GM19238 (cell line): ENCODE measurements around the gene MICAL2.
A peak's percentile ranks its signal among the peaks of the same experiment; 100 is the strongest.

ENCODE experiments used
- DNase-seq: peaks from one replicate; pipeline ENCODE4 v3.0.0; 2011; ENCODE audit warnings: low spot score; ENCODE audit not compliant: insufficient read length

Gene MICAL2

DNA sequence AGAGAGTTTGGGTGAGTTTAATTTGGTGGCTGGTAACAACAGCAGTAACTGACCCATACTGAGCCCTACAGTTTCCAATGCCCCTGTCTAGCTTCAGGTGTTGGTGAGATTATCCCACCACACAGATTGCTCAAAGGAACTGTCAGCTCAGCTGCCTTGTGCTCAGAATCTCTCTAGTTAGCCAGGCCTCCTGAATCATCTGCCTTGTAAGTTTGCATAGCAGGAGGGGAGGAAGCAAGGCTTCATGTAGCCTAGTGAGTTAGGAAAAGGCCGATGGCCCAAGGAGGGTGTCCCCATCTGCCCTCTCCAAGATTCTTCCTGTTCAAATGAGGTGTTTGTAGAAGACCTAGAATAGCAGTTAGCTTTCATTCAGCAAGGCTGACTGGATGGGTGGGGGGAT is 74.3 kb downstream of the MICAL2 start:
- DNase-seq = no peak

DNA sequence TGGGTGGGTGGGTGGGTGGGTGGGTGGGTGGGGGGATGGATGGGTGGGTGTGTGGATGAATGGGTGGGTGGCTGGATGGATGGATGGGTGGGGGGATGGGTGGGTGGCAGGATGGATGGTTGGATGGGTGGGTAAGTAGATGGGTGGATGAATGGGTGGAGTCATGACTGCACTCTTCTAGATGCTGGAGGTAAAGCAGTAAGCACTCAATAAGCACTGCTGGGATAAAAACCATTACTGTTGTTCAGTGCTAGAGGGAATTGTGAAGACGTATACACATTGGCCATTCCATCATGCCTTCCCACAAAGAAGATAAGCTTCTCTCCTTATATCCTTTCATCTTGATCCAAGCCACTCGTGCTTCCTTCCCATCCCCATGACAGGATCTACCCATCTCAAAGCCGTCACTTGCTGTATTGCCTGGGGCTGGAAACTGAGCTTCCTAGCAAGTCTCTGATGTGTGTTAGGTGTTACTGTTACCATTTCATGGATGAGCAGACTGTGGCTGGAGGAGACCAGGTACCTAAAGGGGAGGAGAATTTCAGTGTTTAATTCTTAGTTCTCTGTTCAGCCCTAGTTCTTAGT is 74.8 kb downstream of the MICAL2 start:
- DNase-seq = no peak

DNA sequence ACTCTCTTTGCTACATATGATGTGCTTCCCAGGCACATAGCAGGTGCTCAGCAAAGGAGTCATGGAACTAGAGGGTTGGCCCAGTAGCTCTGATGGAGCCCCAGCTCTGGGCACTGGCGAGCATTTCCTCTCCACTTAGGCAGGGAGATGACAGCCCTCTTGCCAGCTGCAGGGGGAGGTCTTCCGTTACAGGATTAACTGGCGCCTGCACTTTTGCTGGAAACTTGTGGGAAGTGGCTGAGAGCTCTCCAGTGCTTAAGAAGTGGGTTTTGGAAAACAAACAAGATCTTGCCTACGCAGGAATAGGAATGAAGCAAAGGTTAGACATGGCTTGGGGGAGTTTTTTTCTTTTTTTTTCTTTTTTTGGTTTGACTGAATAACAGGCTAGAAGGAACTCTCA is 75.5 kb downstream of the MICAL2 start:
- no peak for DNase-seq

DNA sequence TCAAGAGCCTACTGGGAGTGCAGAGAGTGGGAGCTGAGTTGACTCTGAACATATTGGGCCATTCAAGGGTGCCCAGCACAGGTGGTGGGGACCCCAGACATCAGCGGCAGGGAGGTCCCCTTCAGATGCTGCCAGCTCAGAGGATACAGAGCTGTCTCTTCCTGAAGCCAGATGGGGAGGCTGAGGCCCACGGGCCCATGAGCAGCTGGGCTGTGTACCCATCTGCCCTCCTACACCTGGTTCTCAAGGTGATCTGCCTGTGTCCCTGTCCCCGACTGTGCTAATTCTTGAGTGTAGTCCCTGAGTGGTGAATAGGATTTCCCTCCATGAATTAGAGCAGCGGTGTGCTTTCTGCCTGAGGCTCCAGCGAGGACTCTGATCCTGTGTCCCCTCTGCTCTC is 76.3 kb downstream of the MICAL2 start:
- DNase-seq = no peak

DNA sequence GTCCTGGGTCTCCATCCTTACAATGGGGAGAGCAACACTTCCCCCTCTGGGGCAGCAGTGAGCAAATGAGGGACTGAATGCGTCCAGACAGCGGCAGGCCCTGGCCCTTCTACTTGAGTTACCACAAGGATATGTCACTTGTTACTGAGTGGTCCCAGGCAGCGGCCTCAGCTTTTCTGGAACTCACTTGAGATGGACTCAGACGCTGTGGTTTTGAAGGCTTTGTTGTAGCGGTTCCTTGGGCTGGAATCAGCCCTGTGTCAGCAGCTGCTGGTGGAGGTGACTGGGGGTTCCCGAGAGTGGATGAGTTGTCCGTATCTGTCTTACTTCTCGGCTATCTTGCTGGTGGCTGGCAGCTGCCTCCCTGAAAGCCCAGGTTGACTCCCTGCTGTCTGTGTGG is 77.0 kb downstream of the MICAL2 start:
- peak; percentile 39 for DNase-seq

DNA sequence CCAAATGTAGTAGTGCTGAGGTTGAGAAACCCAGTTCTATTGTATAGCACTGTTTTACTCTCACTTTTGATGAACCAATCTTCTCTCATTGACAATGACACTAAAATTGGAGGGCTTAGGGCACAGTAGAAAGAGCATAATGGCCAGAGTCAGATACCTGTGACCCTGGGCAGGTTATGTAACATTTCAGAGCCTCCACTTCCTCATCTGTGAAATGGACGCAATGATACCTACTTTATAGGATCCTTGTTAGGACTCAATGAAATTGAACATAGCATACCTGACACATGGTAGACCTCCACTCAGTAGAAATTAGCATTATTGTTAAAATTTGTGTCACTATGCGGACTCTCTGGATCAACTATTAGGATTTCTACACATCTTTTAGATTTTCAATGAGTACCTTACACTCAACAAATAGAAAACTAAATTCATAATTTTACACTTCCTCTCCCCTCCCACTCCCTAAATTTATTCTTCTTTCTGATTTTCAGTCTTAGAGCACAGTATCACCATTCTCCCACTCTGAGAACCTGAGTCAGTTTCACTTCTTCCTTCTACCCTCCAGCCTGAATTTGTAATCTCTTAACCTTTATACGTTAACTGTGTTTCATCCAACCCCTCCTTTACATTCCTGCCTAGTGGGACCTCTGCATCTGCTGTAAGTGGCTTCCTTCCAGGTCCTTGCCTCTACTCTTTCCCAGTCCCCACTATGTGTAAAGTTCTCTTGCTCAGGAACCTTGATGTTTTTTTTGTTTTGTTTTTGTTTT is 78.3 kb downstream of the MICAL2 start:
- DNase-seq = no peak

DNA sequence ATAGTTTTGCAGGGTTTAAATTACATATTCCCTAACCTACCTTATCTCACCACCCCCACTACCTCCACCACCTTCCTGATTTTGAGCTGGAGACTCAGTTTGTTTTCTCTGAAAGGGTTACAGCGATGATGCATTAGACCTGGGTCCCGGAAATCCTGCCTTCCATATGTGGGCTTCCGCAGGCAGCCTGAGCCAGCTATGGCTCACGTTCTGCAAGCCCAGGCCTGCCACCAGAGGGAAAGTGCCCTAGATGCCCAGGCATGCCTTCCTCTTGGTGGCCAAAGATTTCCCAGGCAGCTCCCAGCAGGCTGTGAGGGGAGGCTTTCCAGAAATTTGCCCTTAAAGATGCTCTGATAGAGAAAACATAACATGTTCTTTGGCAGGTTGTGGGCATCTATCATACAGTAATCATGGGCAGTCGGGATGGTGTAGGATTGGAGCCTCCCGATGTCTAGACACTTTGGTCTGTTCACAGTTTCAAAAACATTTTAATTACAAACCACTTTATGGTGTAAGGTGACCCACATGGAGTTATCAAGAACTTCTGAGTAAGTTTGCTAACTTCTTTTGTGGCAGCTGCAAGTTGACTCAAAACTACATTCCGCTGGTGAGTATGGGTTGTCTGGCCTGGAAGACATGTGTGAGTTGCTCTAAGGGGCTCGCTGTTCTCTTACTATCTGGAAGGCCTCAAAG is 79.3 kb downstream of the MICAL2 start:
- DNase-seq = no peak

DNA sequence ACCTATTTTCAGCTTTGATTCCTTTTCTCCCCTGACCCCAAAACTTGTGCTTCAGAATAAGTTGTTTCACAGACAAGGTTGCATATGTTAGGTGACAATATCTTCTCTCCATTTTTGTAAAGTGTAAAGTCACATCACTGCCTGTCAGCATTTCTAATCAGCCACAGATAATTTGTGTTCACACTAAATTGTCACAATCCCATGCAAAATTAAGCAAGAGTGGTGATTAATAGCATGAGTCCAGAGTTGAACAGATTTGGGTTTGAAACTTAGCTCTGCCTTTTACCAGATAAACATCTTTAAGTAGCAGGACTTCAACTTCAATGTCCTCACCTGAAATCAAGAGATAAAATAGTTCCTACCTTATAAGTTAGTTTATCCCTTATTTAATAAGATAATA is 80.1 kb downstream of the MICAL2 start:
- DNase-seq = no peak

DNA sequence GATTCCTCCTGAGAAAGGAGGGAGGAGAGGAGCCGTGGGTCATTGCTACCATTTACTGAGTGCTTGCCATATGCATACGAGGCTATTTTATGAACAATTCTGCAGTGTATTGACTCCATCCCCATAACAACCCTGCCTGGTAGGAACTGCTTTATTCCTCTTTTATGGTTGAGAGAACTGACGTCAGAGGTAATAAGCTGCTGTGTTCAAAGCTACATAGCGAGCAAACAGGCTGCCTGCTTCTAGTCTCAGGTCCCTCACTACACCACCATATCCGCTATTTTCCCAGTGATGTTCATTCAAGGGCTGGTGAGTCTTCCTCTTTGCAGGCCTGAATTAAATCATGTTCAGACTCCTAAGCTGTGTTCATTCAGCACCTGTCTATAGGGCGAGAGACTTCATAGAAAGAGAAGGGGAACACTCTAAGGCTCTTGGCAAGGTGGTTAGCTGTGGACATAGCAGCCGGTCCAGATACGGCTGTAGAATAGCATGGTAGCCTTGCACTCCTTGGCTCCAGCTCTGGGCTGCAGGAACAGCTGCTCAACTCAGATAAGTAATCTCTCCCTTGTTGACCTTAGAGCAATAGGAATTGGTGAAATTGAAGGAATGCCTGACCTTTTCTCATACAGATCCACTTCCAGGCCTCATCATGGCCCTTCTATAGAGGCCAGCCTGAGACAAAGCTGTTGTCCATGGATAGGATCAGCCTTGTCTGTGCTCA is 82.6 kb downstream of the MICAL2 start:
- no peak for DNase-seq

DNA sequence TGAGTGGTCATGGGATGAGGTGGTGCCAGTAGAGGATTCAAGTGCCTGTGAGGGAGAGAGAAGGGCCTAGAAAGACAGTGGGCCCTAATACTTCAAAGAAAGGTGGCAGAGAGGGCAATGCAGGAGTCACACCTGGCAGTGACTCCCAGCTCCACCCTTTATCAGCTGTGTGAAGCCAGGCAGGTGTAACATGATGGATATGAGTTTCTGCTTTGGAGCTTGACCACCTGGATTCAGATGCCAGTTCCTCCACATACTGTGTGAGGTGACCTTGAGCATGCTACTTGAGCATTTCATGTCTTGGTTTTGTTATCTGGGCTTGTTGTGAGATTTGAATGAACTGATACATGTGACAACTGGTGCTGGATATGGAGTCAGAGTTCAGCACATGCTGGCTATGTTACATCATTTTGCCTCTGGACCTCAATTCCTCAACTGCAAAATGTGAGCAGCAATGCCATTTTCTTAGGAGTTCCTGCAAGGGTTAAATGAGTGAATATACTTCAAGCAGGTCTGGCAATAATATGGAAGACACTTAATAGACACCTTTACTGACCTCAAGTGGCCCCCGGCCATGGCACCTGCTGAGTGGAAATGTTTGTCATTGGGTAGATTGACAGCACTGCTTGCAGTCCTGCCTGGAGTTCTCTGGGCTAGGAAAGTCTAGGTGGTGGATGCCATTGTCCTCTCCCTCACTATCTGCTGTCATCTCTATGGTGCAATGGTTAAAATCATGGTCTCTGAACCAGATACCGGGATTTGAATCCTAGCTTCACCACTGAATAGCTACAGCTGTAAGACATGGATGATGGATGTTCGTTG is 83.3 kb downstream of the MICAL2 start:
- no peak for DNase-seq

DNA sequence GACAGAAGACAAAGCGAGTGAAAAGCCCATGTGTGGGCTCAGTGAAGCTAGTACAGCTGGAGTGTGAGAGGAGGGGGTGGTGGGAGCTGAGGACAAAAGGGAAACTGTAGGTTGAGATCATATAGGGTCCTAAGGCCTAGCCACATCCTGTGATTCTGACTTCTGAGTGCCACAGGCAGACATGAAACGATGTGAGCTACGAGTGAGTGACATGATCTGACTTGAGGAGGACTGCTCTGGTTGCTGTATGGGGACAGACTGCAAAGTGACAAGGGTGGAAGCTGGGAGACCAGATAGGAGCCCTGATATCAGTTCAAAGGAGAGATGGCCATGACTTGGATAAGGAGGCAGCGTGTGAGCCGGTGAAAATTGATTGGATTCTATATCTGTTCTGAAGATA is 85.4 kb downstream of the MICAL2 start:
- DNase-seq = no peak

DNA sequence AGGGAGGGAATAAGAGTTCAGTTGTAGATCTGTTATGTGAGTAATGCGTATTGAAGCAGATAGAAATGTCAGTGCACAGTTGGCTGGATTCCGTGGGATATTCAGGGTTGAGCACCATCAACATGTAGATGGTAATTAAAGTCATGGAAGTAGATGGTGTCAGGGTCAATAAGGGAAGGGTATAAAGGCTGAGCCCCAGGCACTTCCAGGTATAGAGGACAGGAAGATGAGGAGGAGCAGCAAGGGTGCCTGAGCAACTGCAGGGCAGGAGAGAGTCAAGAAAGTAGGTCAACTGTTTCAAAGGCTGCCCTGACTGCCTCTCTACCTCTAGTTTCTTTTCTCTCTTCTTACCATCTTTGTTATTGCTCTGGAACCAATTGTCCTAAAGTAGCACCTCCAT is 85.9 kb downstream of the MICAL2 start:
- no peak for DNase-seq

DNA sequence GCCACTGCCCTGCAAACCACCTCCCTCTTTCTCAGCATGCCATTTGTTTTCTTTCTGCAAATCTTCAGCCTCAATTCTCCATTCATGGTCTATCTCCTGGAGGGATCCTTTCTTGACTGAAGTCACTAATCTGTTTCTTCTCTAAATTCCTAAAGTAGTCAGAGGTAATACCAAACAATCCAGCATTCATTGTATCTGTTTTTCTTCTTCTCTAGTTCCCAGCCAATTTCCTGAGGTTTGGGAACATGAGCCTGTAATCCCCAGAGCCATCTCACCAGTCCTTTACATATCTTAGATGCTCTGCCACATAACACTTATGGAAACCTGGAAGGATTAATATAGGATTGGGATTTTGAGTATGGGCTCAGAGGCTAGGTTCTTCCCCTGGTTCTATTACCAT is 86.5 kb downstream of the MICAL2 start:
- DNase-seq = no peak

DNA sequence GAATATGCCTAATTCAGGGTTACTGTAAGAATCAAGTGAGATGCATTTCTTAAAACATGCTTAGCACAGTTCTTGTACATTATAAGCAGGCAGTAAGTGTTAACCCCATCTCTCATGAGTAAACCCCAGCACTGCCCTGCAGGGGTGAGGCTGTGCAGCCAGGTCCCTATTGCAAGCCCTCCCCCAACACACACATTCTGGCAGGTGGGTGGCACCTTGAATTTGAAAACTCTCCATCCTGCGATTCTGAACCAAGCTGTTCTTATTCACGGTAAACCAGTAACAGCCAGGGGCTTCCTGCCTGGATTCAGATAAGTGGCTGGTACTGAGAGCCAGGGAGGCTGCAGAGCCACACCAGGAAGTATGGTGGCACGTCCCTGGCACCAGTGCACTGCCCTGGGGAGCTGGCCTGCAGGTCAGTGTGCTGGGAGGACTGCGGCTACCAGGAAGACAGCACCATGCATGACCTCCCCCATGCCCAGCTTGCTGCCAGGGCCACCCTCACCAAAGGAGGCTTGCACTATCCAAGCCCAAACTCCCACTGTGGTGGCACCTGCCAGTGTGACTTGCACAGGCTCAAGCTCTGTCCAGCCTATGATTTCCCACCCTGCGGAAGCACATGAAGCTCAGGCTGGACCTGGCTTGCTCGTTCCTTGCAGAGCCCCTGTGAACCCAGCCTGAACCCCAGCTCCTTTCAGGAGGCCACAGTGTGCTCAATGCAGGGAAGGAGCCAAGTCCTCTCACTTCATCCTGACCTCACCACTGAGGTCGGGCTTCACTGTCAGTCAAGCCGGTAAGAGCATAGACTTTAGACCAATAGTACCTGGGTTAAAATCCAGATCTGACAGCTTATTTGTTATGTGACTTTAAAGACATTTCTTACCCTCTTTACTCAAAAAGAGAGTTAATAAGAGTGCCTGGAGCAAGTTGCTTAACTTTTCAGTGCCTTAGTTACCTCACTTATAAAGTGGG is 88.1 kb downstream of the MICAL2 start:
- DNase-seq = no peak

DNA sequence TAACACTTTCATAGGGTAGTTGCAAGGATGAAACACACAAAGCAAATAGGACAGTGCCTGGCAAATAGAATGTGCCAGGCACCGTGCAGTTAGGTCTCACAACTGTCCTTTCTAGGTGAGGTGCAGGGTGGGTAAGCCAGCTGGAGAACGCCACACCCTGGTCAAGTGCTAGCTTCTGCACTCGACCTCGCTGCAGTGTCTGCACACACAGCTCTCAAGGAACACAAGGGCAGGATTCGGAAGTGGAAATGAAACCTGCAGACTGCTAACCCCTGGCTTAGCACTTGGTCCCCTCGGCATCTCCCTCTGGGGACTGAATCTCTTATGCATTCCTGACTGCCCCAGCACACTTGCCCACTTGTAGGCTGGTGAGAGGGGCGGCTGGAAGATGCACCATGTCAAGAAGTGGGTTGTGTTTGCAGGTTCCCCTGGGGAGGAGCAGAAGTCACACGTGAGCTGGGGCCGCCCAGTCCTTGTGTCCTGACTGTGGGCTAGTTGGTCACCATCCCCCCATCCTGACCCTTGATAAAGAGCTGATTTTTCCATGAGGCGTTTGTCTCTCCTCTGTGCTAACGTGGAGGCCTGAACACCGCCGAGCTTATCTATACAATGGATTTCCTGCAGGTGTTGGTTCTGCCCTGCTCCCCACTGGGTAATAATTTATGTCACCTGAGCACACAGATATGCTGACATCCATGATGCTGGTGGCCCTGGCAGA is 89.0 kb downstream of the MICAL2 start:
- DNase-seq = no peak

DNA sequence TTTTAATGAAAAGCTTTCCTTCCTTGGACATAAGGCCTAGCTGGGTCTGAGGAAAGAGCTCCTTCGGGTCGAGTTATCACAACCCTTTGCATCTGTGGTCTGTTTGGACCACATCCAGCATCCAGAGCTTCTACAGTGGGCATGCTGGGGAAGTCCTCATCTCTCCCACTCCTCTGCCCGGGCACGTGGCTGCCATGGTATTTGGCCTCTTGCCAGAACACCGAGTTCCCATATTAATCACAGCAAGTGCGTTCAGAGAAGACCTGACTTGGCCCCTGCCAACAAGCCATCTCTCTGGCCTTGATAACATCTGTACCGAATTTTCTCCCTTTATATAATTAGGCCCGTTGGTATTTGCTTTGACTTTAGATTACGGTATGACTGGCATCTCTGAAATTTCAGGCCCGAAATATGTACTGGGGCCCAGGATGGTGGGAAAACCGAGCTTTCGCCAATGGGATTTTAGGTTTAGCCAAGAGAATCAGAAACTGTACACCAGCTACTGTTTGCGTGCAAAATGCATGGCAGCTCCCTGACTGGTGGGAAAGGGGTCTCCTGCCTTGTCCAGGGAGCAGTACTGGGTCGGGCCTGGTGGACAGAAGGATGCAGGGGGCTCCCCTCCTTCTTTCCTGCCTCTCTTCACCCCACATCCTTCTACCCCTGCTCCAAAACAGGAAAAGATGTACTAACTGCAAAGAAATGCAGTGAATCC is 90.0 kb downstream of the MICAL2 start:
- no peak for DNase-seq

DNA sequence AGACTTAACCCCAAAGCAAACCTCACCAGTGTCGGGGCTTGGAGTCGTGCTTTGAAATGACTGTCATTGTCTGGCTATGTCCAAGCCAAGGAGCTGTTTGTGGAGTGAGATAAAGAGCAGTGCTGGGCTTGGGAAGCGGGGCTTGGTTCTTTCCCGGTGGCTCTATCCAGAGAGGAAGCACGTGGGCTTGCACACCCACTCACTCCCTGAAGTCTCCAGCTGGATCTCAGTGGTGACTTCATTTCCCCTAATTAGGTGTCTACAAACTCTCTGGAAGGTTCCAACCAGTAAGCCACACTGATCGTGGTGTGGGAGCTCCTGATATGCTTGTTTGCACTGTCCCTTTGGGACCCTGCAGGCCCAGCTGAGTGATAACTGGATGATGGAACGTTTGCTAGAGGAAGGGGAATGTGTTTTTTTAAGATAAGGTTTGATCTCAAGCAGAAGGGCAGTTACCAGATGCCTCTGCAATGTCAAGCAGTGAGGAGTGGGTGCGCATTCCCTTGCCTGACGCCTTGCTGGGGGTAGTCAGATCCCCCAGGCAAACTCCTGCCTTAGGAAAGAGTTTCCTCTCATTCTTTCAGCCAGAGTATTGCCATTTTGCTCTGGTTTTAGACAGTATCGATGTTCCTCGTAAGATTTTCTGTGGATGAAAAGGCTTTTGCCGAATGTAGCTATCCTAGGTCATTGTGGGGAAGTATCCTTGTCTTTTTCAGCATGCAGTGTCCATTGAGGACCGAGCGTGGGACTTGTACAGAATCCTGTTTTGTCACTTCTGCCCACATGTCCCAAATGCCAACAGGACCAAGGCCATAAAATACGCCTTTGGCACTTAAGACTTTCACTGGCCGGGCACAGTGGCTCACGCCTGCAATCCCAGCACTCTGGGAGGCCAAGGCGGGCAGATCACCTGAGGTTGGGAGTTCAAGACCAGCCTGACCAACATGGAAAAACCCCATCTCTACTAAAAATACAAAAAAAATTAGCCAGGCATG is 90.9 kb downstream of the MICAL2 start:
- DNase-seq = no peak
